ENCODE results near the gene DISC1. TPM values are rescaled to one million over a fixed set of nuclear protein-coding genes. Genes with fewer than 3 reads are reported as not detected.
A peak's percentile ranks its signal among the peaks of the same experiment; 100 is the strongest.

The DISC1 gene
- total RNA-seq (1 to 10 TPM in 5 of 6 donors, under 1 TPM in 1; 0.91 to 6.6 (median 2.2) TPM), polyA plus RNA-seq (under 1 TPM; 0.42 to 0.91 TPM)

DNA sequence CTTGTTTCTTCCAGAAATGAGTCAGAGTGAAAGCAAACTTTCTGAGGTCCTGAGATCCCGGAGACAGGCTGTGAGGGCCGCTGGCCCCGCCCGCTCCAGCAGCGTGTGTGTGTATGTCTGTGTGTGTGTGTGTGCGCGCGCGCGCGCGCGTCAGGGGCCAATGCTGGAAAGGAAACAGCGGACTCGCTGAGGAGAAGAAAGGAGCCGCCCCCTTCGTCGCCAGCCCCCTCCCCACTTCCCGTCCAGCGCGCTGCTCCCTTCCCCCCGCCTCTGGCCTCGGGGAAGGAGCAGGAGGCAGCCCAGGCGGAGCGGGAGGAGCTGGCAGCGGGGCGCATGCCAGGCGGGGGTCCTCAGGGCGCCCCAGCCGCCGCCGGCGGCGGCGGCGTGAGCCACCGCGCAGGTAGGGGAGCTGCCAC, at the start of gene DISC1:
Gene DISC1, plus strand, starts transcription at position 256 of the 416 bp plus-strand sequence. Its CDS starts 78 bp downstream, at position 334.
- FAIRE-seq (no peak), ATAC-seq (peak; percentile 87 to 93 (median 90)), DNase-seq (peak; percentile 65 to 84 (median 80))
- peaks cover 0 to 3% (median 0%) of the 10 kb centered on the region in 3 donors for H3K4me1 ChIP-seq
- intact Hi-C loops (cut with DNase I) = no loop called here
- H3K4me3 ChIP-seq = peak within 1 kb of the TSS; percentile 73 to 97 (median 88)
- no peaks in the 10 kb centered on the region for H3K27me3 ChIP-seq
- no peaks in the 10 kb centered on the region for H3K36me3 ChIP-seq
- TF ChIP-seq, protein P1, sequence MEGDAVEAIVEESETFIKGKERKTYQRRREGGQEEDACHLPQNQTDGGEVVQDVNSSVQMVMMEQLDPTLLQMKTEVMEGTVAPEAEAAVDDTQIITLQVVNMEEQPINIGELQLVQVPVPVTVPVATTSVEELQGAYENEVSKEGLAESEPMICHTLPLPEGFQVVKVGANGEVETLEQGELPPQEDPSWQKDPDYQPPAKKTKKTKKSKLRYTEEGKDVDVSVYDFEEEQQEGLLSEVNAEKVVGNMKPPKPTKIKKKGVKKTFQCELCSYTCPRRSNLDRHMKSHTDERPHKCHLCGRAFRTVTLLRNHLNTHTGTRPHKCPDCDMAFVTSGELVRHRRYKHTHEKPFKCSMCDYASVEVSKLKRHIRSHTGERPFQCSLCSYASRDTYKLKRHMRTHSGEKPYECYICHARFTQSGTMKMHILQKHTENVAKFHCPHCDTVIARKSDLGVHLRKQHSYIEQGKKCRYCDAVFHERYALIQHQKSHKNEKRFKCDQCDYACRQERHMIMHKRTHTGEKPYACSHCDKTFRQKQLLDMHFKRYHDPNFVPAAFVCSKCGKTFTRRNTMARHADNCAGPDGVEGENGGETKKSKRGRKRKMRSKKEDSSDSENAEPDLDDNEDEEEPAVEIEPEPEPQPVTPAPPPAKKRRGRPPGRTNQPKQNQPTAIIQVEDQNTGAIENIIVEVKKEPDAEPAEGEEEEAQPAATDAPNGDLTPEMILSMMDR (IDR thresholded peaks at IDR 0.05) = no peak
- WGBS, 2 donors = 0 to 1% methylated on average over 33 to 38 of the region's 38 CpGs
- peak within 1 kb of the TSS; percentile 33 to 81 (median 53) for H3K27ac ChIP-seq
- no peaks in the 10 kb centered on the region for H3K9me3 ChIP-seq

DNA sequence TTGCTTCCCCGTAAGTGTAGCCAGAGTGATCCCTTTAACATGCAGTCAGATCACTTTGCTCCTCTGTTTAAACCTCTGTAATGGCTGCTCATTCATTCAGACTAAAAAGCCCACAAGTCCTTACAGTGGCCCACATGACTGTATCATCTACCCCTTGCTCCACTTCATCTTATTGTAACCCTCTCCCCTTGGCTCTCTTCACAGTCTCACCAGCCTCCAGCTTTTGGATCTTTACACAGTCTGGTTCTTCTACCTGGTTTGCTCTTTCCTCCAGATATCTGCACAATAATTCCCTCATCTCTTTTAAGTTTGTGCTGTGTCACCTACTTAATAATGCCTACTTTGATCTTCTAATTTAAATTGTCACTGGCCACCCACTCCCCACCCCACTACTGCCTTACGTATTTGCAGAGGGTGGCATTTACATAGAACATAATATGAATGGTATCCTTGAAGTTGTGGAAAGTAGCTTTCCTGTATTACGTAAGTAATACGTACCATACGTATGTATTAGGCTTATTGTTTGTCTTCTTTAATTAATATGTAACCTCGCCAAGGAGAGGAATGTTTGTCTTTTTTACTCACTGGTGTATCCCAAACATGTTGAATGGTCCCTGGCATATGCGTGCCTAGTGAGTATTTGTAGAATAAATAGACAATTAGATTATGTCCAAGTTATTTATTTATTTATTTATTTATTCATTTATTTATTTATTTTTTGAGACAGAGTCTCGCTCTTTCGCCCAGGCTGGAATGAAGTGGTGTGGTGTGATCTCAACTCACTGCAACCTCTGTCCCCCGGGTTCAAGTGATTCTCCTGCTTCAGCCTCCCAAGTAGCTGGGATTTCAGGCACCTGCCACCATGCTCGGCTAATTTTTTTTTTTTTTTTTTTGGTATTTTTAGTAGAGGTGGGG, 49.5 kb upstream of the DISC1 start:
- Histone ChIP-seq H3K36me3 (no peaks in the 10 kb centered on the region), H3K27me3 (no peaks in the 10 kb centered on the region), H3K9me3 (no peaks in the 10 kb centered on the region), H3K4me3 (no peak overlapping the region), H3K4me1 (no peaks in the 10 kb centered on the region), H3K27ac (no peak overlapping the region)
- DNase-seq (no peak), ATAC-seq (no peak), FAIRE-seq (no peak)
- intact Hi-C loops (cut with DNase I) = no loop called here
- TF ChIP-seq, protein P1 (IDR thresholded peaks at IDR 0.05) = no peak
- 76 to 78% methylated on average over 11 of the region's 11 CpGs for WGBS, 2 donors

DNA sequence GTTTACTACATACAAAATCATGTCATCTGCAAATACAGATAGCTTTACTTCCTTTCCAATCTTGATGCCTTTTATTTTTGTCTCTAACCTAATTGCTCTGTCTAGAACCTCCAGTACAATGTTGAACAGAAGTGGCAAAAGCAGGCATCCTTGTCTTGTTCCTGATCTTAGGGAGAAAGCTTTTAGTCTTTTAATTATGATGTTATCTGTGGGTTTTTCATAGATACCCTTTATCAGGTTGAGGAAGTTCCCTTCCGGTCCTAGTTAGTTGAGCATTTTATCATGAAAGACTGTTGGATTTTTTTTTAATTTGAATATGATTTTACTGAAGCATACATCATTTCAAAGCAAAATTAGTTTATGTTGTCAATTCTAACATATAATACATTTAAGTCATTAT, 45.7 kb upstream of the DISC1 start:
- Histone ChIP-seq H3K9me3 (no peaks in the 10 kb centered on the region), H3K27me3 (no peaks in the 10 kb centered on the region), H3K4me3 (no peak overlapping the region), H3K4me1 (no peaks in the 10 kb centered on the region), H3K36me3 (no peaks in the 10 kb centered on the region), H3K27ac (no peak overlapping the region)
- TF ChIP-seq, protein P1 (IDR thresholded peaks at IDR 0.05) = no peak
- FAIRE-seq = peak; percentile 26
- intact Hi-C loops (cut with DNase I) = no loop called here
- WGBS, 2 donors = 85 to 90% methylated on average over 1 of the region's 1 CpG
- ATAC-seq = no peak
- no peak for DNase-seq

DNA sequence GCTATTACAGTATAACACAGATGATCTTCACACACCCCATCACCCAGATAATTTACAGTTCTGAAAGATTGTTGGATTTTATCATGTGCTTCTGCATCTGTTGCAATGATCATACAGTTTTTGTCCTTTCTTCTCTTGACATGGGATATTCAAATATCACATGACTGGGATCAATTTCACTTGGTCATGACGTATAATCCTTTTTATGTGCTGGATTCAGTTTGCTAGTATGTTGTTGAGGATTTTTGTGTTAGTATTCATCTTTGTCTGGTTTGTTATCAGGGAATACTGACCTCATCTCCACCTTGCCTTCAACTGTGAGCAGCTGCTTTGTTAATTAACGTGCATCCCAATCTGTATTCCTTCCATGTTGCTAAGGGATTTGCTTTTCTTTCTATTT, 44.7 kb upstream of the DISC1 start:
- FAIRE-seq (no peak), ATAC-seq (no peak), DNase-seq (no peak)
- intact Hi-C loops (cut with DNase I) = no loop called here
- Histone ChIP-seq H3K27me3 (no peaks in the 10 kb centered on the region), H3K27ac (no peak overlapping the region), H3K9me3 (no peaks in the 10 kb centered on the region), H3K36me3 (no peaks in the 10 kb centered on the region), H3K4me1 (no peaks in the 10 kb centered on the region), H3K4me3 (no peak overlapping the region)
- WGBS, 2 donors = 72 to 77% methylated on average over 2 of the region's 2 CpGs
- TF ChIP-seq, protein P1 (IDR thresholded peaks at IDR 0.05) = no peak

DNA sequence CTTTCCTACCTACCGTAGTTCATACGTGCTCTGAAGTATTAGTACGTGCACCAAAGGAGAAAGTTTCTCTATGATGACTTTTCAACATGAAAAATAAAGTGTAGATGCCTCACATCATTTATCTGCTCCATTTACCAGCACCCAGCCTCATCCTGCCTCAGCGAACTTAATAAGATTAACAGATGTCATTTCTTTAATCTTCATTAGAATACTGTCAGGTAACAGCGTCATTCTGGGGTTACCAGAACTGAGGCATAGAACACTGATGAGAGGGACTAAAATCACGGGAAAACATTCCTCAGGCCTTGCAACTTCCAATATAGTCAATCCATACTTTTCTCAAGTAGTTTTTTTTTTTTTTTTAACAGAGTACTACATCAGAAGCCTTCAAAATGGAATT, 43.2 kb upstream of the DISC1 start:
- Histone ChIP-seq H3K27me3 (no peaks in the 10 kb centered on the region), H3K36me3 (no peaks in the 10 kb centered on the region), H3K4me1 (no peaks in the 10 kb centered on the region), H3K4me3 (no peak overlapping the region), H3K27ac (no peak overlapping the region), H3K9me3 (no peaks in the 10 kb centered on the region)
- DNase-seq (no peak), ATAC-seq (no peak), FAIRE-seq (no peak)
- WGBS, 2 donors = 87 to 88% methylated on average over 6 of the region's 6 CpGs
- intact Hi-C loops (cut with DNase I) = no loop called here
- TF ChIP-seq, protein P1 (IDR thresholded peaks at IDR 0.05) = no peak
